ENCODE results near the gene APOBEC3B.
"Not testable (repeated sequence)": the region's sequence is repeated elsewhere in the genome, so short reads cannot be mapped to it uniquely, and the experiment has no call there.

The APOBEC3B gene

GRCh38 chr22:38956551-38956950 lies 25.6 kb upstream of the APOBEC3B start:
- H3K27ac ChIP-seq, result no peak overlapping the region
- TF ChIP-seq ZFX (IDR thresholded peaks at IDR 0.05; ENCODE audit: borderline replicate concordance), result no peak
- no peak for TF ChIP-seq CTCF (IDR thresholded peaks at IDR 0.05)

- TF ChIP-seq CTCF (IDR thresholded peaks at IDR 0.05) (no peak), ZFX (IDR thresholded peaks at IDR 0.05; ENCODE audit: borderline replicate concordance) (no peak)
- H3K27ac ChIP-seq, result no peak within 1 kb of the TSS
These were observed 24.9 kb upstream of the APOBEC3B start, which contains the start of gene APOBEC3A for GRCh38 chr22:38957046-38957770. APOBEC3A (plus strand) TSS chr22:38957609; CDS start chr22:38957692, 83 bp downstream.

GRCh38 chr22:38957808-38958650 lies 24.1 kb upstream of the APOBEC3B start:
- TF ChIP-seq CTCF (IDR thresholded peaks at IDR 0.05) (no peak), ZFX (IDR thresholded peaks at IDR 0.05; ENCODE audit: borderline replicate concordance) (no peak)
- H3K27ac ChIP-seq, result no peak overlapping the region

- not testable (repeated sequence) for H3K27ac ChIP-seq
These were observed 23.6 kb upstream of the APOBEC3B start for GRCh38 chr22:38958651-38958943.

- H3K27ac ChIP-seq, result no peak overlapping the region
- TF ChIP-seq ZFX (IDR thresholded peaks at IDR 0.05; ENCODE audit: borderline replicate concordance) (no peak), CTCF (IDR thresholded peaks at IDR 0.05) (no peak)
These were observed 22.6 kb upstream of the APOBEC3B start for GRCh38 chr22:38959590-38959989.

GRCh38 chr22:38960673-38961072 lies 21.5 kb upstream of the APOBEC3B start:
- H3K27ac ChIP-seq, result not testable (repeated sequence)

- not testable (repeated sequence) for H3K27ac ChIP-seq
These were observed 18.8 kb upstream of the APOBEC3B start for GRCh38 chr22:38963291-38963738.

GRCh38 chr22:38963872-38964271 lies 18.3 kb upstream of the APOBEC3B start:
- H3K27ac ChIP-seq, result no peak overlapping the region
- TF ChIP-seq CTCF (IDR thresholded peaks at IDR 0.05), result no peak
- no peak for TF ChIP-seq ZFX (IDR thresholded peaks at IDR 0.05; ENCODE audit: borderline replicate concordance)

- TF ChIP-seq ZFX (IDR thresholded peaks at IDR 0.05; ENCODE audit: borderline replicate concordance) (no peak), CTCF (IDR thresholded peaks at IDR 0.05) (no peak)
- H3K27ac ChIP-seq, result no peak overlapping the region
These were observed 17.8 kb upstream of the APOBEC3B start for GRCh38 chr22:38964306-38964705.
